Fibroblast of lung (primary cell): ENCODE data around the gene TMEM26. TPM values are rescaled to one million over a fixed set of nuclear protein-coding genes. Genes with fewer than 3 reads are reported as not detected.

Experiments used
- DNase-seq, 2 donors: peaks; one replicate each; pipeline versions ENCODE4 v3.0.0 to v3.0.0-alpha.2; 2010; ENCODE audit warnings: low read depth in 2 of 2
- H2AFZ ChIP-seq: 2 replicates; pipeline ENCODE4 v1.5.1; 2012; ENCODE audit warnings: low read length, control low read depth, inconsistent platforms
- H3K27ac ChIP-seq: 2 replicates; pipeline ENCODE4 v1.5.1; 2011; ENCODE audit warnings: low read length, control low read depth; ENCODE audit not compliant: insufficient read depth
- H3K27me3 ChIP-seq: 2 replicates; pipeline ENCODE4 v1.5.1; 2011; ENCODE audit warnings: mild to moderate bottlenecking, low read length; ENCODE audit not compliant: control insufficient read depth, insufficient read depth
- H3K36me3 ChIP-seq: 2 replicates; pipeline ENCODE4 v1.5.1; 2011; ENCODE audit warnings: low read length; ENCODE audit not compliant: control insufficient read depth, insufficient read depth
- H3K4me1 ChIP-seq: 2 replicates; pipeline ENCODE4 v1.5.1; 2011; ENCODE audit warnings: low read length; ENCODE audit not compliant: control insufficient read depth, insufficient read depth; ENCODE audit errors: extremely low read depth
- H3K4me2 ChIP-seq: 2 replicates; pipeline ENCODE4 v1.5.1; 2011; ENCODE audit warnings: low read length, control low read depth; ENCODE audit not compliant: insufficient read depth; ENCODE audit errors: extremely low read depth
- H3K4me3 ChIP-seq, 4 experiments: fragments of 200-600 bp in 1 of 4; sonication (generic) in 1 of 4; replicated peaks in 1 of 4; 2 replicates each; pipeline ENCODE4 v1.5.1; 2011 to 2016; ENCODE audit warnings: low read length in 4 of 4, low read depth in 3 of 4, mild to moderate bottlenecking in 3 of 4, control low read depth in 2 of 4, inconsistent platforms in 1 of 4, mixed read lengths in 1 of 4; ENCODE audit not compliant: insufficient read depth in 1 of 4; ENCODE audit errors: control extremely low read depth in 1 of 4
- H3K79me2 ChIP-seq: 2 replicates; pipeline ENCODE4 v1.5.1; 2012; ENCODE audit warnings: mild to moderate bottlenecking, low read length, inconsistent platforms; ENCODE audit not compliant: control insufficient read depth, insufficient read depth
- H3K9ac ChIP-seq: 2 replicates; pipeline ENCODE4 v1.5.1; 2011; ENCODE audit warnings: mild to moderate bottlenecking, low read length, control low read depth; ENCODE audit not compliant: insufficient read depth
- H3K9me3 ChIP-seq: 2 replicates; pipeline ENCODE4 v1.5.1; 2012; ENCODE audit warnings: low read depth, low read length; ENCODE audit not compliant: control insufficient read depth, insufficient read depth
- H4K20me1 ChIP-seq: 2 replicates; pipeline ENCODE4 v1.5.1; 2011; ENCODE audit warnings: low read length; ENCODE audit not compliant: control insufficient read depth, insufficient read depth; ENCODE audit errors: extremely low read depth
- EZH2 ChIP-seq: IDR thresholded peaks from 2 replicates; pipeline ENCODE4 v1.5.1; 2012; ENCODE audit warnings: low read length, control low read depth, mild to moderate bottlenecking; ENCODE audit errors: missing control alignments
- polyA plus RNA-seq, 2 donors: library from polyadenylated mRNA; depleted of rRNA in 1 of 2; stranded (reverse) in 1 of 2; unstranded in 1 of 2; fragments of >200 nt; gene quantifications; 2 replicates each; pipeline ENCODE4 v1.2.1, GENCODE V29; 2011 to 2012; ENCODE audit warnings: missing spikeins in 1 of 2
- total RNA-seq: library from RNA; depleted of rRNA; stranded (reverse); fragments of >200 nt; gene quantifications from 2 replicates; pipeline ENCODE4 v1.2.1, GENCODE V29; 2014
- TF ChIP-seq, protein P1 (sequence below), 2 donors: IDR thresholded peaks in 1 of 2; conservative IDR thresholded peaks in 1 of 2; 1 replicate in 1 of 2; 2 replicates in 1 of 2; pipeline ENCODE4 v1.5.1; 2011 to 2012; ENCODE audit warnings: low read length in 2 of 2, control low read depth in 1 of 2, inconsistent platforms in 1 of 2, low read depth in 1 of 2, mild to moderate bottlenecking in 1 of 2

TMEM26 gene
- total and polyA plus RNA-seq, 2 donors (not counting 1 experiment from before 2014, with no cell fraction given): 1.4 to 2.3 TPM

DNA sequence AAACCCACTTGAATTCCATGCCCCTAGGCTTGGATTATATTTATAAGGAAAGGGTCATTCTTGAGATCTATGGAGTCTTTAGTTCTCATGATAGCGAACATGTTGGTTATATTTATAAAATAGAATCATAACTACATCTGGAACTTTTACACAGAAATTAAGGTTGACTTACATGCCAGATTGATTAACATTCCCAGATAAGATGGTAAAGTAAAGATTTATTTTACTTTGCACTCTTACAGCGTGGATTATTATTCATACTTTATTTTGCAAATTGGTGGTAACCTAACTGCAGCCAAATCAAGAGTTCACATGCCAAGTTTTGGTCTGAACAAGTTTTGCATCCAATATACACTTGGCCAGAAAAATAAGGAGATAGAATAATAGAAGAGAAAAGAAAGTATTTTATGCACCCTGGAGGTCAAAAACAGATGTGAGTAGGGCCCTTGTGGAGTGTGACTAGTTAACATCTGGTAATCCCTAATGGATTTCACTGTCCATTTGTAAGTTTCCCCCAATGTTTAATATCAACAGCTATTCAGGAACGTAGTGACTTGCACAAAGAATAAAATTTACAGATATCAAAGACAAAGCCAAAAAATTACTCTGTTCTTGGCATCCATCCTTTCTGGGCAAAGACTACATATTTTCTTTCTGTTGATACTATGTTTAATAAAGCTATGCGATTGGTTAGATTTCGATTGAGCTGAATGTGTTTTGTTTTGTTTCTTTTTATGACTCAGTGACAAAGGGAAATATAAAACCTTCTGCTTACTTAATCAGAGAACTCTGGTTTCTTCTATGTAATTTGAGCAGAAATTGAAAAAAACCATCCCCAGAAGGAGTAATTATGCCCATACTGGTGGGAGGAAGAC lies 10.1 kb upstream of the TMEM26 start:
- Histone ChIP-seq H3K9ac (no peak overlapping the region), H2AFZ (no peak overlapping the region), H3K27me3 (no peaks in the 10 kb centered on the region), H3K4me2 (peak overlapping the region; percentile 23), H4K20me1 (no peaks in the 10 kb centered on the region), H3K36me3 (no peaks in the 10 kb centered on the region), H3K79me2 (no peaks in the 10 kb centered on the region), H3K9me3 (no peaks in the 10 kb centered on the region), H3K4me1 (peaks cover 8% of the 10 kb centered on the region), H3K4me3 (no peak overlapping the region), H3K27ac (no peak overlapping the region)
- peak; percentile 85 to 97 for DNase-seq
- TF ChIP-seq, protein P1, sequence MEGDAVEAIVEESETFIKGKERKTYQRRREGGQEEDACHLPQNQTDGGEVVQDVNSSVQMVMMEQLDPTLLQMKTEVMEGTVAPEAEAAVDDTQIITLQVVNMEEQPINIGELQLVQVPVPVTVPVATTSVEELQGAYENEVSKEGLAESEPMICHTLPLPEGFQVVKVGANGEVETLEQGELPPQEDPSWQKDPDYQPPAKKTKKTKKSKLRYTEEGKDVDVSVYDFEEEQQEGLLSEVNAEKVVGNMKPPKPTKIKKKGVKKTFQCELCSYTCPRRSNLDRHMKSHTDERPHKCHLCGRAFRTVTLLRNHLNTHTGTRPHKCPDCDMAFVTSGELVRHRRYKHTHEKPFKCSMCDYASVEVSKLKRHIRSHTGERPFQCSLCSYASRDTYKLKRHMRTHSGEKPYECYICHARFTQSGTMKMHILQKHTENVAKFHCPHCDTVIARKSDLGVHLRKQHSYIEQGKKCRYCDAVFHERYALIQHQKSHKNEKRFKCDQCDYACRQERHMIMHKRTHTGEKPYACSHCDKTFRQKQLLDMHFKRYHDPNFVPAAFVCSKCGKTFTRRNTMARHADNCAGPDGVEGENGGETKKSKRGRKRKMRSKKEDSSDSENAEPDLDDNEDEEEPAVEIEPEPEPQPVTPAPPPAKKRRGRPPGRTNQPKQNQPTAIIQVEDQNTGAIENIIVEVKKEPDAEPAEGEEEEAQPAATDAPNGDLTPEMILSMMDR (conservative IDR thresholded peaks at IDR 0.05 in 1 of 2, IDR thresholded peaks at IDR 0.05 in 1 of 2; ENCODE audit: low read depth in 1 of 2, low read length in 2 of 2): no peak
- no peak for TF ChIP-seq EZH2

DNA sequence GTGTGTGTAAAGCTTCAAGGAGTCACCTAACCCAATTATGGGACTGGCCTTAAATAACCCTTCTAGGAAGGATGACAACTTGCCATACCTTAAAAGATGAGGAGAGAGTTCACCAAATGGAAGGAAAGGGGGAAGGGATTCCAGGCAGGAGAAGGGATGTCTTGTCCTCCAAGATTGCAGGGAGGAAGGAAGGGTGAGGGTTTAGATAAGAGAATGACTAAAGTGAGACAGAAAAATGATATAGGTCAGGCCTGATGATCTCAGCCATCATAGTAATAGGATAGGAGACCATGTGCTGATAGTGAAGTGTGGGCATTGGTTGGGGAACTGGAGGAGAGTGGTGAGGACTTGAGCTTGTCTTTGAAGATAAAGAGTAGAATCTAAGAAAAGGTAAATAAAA lies 7.7 kb upstream of the TMEM26 start:
- H3K4me2 ChIP-seq: no peak overlapping the region
- H3K4me3 ChIP-seq: no peak overlapping the region
- H2AFZ ChIP-seq: no peak overlapping the region
- no peak for DNase-seq
- no peaks in the 10 kb centered on the region for H3K36me3 ChIP-seq
- H3K9me3 ChIP-seq: no peaks in the 10 kb centered on the region
- no peaks in the 10 kb centered on the region for H3K79me2 ChIP-seq
- peaks cover 8% of the 10 kb centered on the region for H3K4me1 ChIP-seq
- H3K27me3 ChIP-seq: no peaks in the 10 kb centered on the region
- TF ChIP-seq, protein P1 (conservative IDR thresholded peaks at IDR 0.05 in 1 of 2, IDR thresholded peaks at IDR 0.05 in 1 of 2; ENCODE audit: low read depth in 1 of 2, low read length in 2 of 2): no peak
- TF ChIP-seq EZH2: no peak
- H4K20me1 ChIP-seq: no peaks in the 10 kb centered on the region
- no peak overlapping the region for H3K27ac ChIP-seq
- H3K9ac ChIP-seq: no peak overlapping the region

DNA sequence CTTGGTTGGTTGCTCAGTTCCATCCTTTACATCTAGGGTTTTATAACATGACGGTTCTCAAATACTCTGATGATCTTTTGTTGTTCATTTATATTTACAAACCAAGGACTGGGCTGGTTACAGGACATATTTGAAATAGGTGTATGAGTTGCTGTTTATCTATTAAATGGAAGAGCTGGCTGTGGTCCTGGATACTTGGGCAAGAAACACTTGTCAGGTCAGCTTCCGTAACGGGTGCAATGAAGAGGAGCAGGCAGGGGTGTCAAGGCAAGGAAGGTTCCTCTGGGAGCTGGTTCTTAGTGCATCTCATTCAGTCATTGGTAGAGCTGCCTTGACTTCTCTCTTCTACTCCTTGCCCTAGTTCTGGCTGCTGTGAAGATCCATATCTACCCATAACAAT lies 4.8 kb upstream of the TMEM26 start:
- H3K79me2 ChIP-seq: no peaks in the 10 kb centered on the region
- H3K36me3 ChIP-seq: no peaks in the 10 kb centered on the region
- no peak overlapping the region for H3K4me2 ChIP-seq
- H2AFZ ChIP-seq: no peak overlapping the region
- no peak overlapping the region for H3K27ac ChIP-seq
- DNase-seq: no peak
- no peaks in the 10 kb centered on the region for H4K20me1 ChIP-seq
- no peak overlapping the region for H3K4me3 ChIP-seq
- peaks cover 1% of the 10 kb centered on the region for H3K4me1 ChIP-seq
- TF ChIP-seq EZH2: no peak
- TF ChIP-seq, protein P1 (conservative IDR thresholded peaks at IDR 0.05 in 1 of 2, IDR thresholded peaks at IDR 0.05 in 1 of 2; ENCODE audit: low read depth in 1 of 2, low read length in 2 of 2): no peak
- H3K27me3 ChIP-seq: no peaks in the 10 kb centered on the region
- no peak overlapping the region for H3K9ac ChIP-seq
- H3K9me3 ChIP-seq: no peaks in the 10 kb centered on the region
